OCI-LY7 (cell line): ENCODE measurements around the gene DOCK9. TPM values are rescaled to one million over a fixed set of nuclear protein-coding genes. Genes with fewer than 3 reads are reported as not detected.

Experiments
- BruUV-seq: library from RNA; stranded (reverse); fragments of 400-500 nt; replicated peaks from 2 replicates; lab custom pipeline; 2021; lab: Mats Ljungman, UMichigan
- CTCF ChIA-PET: fragments of 300-600 bp; sonication (Branson Sonifier 250); formaldehyde crosslinking; loops from one replicate; lab custom pipeline; 2022; ENCODE audit warnings: antibody characterized with exemption; ENCODE audit not compliant: unreplicated experiment; lab: Charles Lee
- POLR2A ChIA-PET: fragments of 300-600 bp; sonication (Branson Sonifier 250); formaldehyde crosslinking; loops from one replicate; lab custom pipeline; 2022; ENCODE audit warnings: antibody characterized with exemption; lab: Charles Lee
- DNase-seq: peaks from one replicate; pipeline ENCODE4 v3.0.0-alpha.2; 2015; ENCODE audit warnings: low spot score
- H2AFZ ChIP-seq: fragments of 200-600 bp; sonication (generic), shearing (Covaris generic); 2 replicates; pipeline ENCODE4 v1.6.1; 2014; ENCODE audit warnings: mild to moderate bottlenecking, antibody characterized with exemption, low read length, moderate library complexity
- H3K27ac ChIP-seq: fragments of 200-600 bp; sonication (generic); 2 replicates; pipeline ENCODE4 v1.5.1; 2014; ENCODE audit warnings: mixed run types, low read depth, mild to moderate bottlenecking, moderate library complexity, low read length, inconsistent platforms; ENCODE audit not compliant: poor library complexity, severe bottlenecking
- H3K36me3 ChIP-seq: fragments of 200-600 bp; sonication (generic); 2 replicates; pipeline ENCODE4 v1.6.1; 2014; ENCODE audit warnings: mild to moderate bottlenecking, antibody characterized with exemption, low read length, moderate library complexity, mixed read lengths; ENCODE audit not compliant: insufficient read depth
- H3K4me1 ChIP-seq: fragments of 200-600 bp; sonication (generic); 2 replicates; pipeline ENCODE4 v1.5.1; 2014; ENCODE audit warnings: mild to moderate bottlenecking, low read length; ENCODE audit not compliant: insufficient read depth, poor library complexity, severe bottlenecking
- H3K4me2 ChIP-seq: fragments of 200-600 bp; sonication (generic); 2 replicates; pipeline ENCODE4 v1.6.1; 2014; ENCODE audit warnings: mild to moderate bottlenecking, low read length
- H3K4me3 ChIP-seq: fragments of 200-600 bp; sonication (generic); 2 replicates; pipeline ENCODE4 v1.5.1; 2014; ENCODE audit warnings: mild to moderate bottlenecking, low read depth, low read length; ENCODE audit not compliant: poor library complexity, severe bottlenecking
- H3K79me2 ChIP-seq: fragments of 200-600 bp; sonication (generic); 2 replicates; pipeline ENCODE4 v1.6.1; 2016; ENCODE audit warnings: low read depth, mild to moderate bottlenecking, low read length, moderate library complexity, mixed read lengths; ENCODE audit not compliant: insufficient read depth
- H3K9me2 ChIP-seq: fragments of 200-600 bp; sonication (generic); 2 replicates; pipeline ENCODE4 v1.6.1; 2016; ENCODE audit warnings: mild to moderate bottlenecking, low read length, mixed read lengths; ENCODE audit not compliant: insufficient read depth
- H3K9me3 ChIP-seq: fragments of 200-600 bp; sonication (generic); 2 replicates; pipeline ENCODE4 v1.6.1; 2014; ENCODE audit warnings: mild to moderate bottlenecking, mixed run types, low read length, mixed read lengths
- H4K20me1 ChIP-seq: fragments of 200-600 bp; sonication (generic); 2 replicates; pipeline ENCODE4 v1.6.1; 2014; ENCODE audit warnings: mild to moderate bottlenecking, antibody characterized with exemption, low read length, moderate library complexity, mixed read lengths; ENCODE audit not compliant: insufficient read depth
- CTCF ChIP-seq: fragments of 200-600 bp; sonication (generic); conservative IDR thresholded peaks from 2 replicates; pipeline ENCODE4 v1.5.1; 2014; ENCODE audit warnings: mild to moderate bottlenecking, antibody characterized with exemption, low read length, moderate library complexity, mixed read lengths
- EZH2phosphoT487 ChIP-seq: fragments of 200-600 bp; sonication (generic); IDR thresholded peaks from 2 replicates; pipeline ENCODE4 v1.6.1; 2018; ENCODE audit warnings: low read depth, borderline replicate concordance, mild to moderate bottlenecking, mixed run types, antibody characterized with exemption, low read length, moderate library complexity, mixed read lengths
- intact Hi-C: fragments of 100-400 bp; cut with micrococcal nuclease; formaldehyde crosslinking; loops from one replicate; pipeline ENCODE4 v1.10.0; 2022; ENCODE audit not compliant: unreplicated experiment
- total RNA-seq, 2 experiments: library from RNA; depleted of rRNA in 1 of 2; stranded (reverse); fragments of >200 nt in 1 of 2; shearing (Covaris generic) in 1 of 2; gene quantifications; 2 replicates each; pipeline ENCODE4 v1.2.3, GENCODE V29; 2014 to 2022

The DOCK9 gene
- total RNA-seq, 2 experiments from 2014 or later: 24.0 to 28.0 TPM

DNA sequence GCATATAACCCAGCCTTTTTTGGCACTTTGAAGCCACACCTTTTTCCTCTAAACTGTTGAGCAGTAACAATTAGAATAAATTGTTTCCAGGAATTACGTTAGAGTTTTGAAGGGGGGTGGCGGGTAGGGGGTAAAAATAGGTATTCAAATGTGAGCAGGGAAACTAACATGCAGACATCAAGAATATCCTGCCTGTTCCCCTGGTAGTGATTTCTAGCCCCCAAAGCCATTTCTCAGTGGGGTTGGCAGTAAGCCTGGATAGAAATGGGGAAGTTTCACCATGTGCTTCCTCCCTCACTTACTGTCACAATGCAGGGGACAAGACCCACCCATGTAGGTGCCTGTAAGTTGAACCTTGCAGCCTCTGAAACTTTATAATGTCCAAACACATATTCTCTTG, 3.8 kb downstream of the DOCK9 start:
- DNase-seq: peak; percentile 24
- intact Hi-C loops: no loop called here
- POLR2A ChIA-PET: no interaction called here
- Histone ChIP-seq H3K79me2 (no peaks in the 10 kb centered on the region), H3K9me3 (no peaks in the 10 kb centered on the region), H3K4me1 (peaks cover 23% of the 10 kb centered on the region), H4K20me1 (no peaks in the 10 kb centered on the region), H3K4me3 (no peak overlapping the region), H2AFZ (no peak overlapping the region), H3K36me3 (no peaks in the 10 kb centered on the region), H3K9me2 (no peaks in the 10 kb centered on the region), H3K4me2 (no peak overlapping the region), H3K27ac (no peak overlapping the region)
- no peak for TF ChIP-seq CTCF
- no peak for TF ChIP-seq EZH2phosphoT487
- no TSS peak for BruUV-seq
- CTCF ChIA-PET: no interaction called here

DNA sequence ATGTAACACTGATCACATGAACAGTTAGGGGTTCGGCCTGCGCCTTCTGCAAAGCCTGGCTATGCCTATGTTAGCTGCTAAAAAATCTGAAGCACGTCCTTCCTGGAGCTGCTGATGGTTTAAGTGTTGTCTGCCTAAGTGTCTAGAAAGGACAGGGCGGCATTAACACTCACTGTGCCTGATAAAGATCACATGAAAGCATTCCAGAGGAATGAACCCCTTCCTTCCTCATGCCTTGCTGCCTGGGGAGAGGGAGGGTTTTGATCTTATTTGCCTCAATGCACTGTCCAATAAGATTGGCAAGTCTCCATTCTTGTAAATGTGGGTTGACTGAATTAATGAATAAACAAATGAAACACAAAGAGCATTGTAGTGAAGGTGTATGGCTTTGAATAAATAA, 5.2 kb downstream of the DOCK9 start:
- TF ChIP-seq CTCF (no peak), EZH2phosphoT487 (no peak)
- no peaks in the 10 kb centered on the region for H4K20me1 ChIP-seq
- no TSS peak for BruUV-seq
- no peak overlapping the region for H3K4me2 ChIP-seq
- no peaks in the 10 kb centered on the region for H3K36me3 ChIP-seq
- no peak overlapping the region for H3K27ac ChIP-seq
- CTCF ChIA-PET: no interaction called here
- DNase-seq: no peak
- no peak overlapping the region for H3K4me3 ChIP-seq
- no peak overlapping the region for H2AFZ ChIP-seq
- no peaks in the 10 kb centered on the region for H3K9me2 ChIP-seq
- peaks cover 23% of the 10 kb centered on the region for H3K4me1 ChIP-seq
- POLR2A ChIA-PET: interaction anchor here (0.7 kb wide), 1 partner anchor 13 kb away, joined by 3 read pairs; no protein-coding TSS in a partner anchor
- no peaks in the 10 kb centered on the region for H3K79me2 ChIP-seq
- intact Hi-C loops: no loop called here
- H3K9me3 ChIP-seq: no peaks in the 10 kb centered on the region

- H3K4me1 ChIP-seq: peaks cover 23% of the 10 kb centered on the region
- H3K27ac ChIP-seq: no peak overlapping the region
- ChIA-PET CTCF (no interaction called here), POLR2A (no interaction called here)
- H3K4me3 ChIP-seq: no peak overlapping the region
- no peaks in the 10 kb centered on the region for H3K36me3 ChIP-seq
- no peaks in the 10 kb centered on the region for H3K79me2 ChIP-seq
- no peak for DNase-seq
- no peaks in the 10 kb centered on the region for H4K20me1 ChIP-seq
- no TSS peak for BruUV-seq
- no peaks in the 10 kb centered on the region for H3K9me3 ChIP-seq
- intact Hi-C loops: no loop called here
- no peak overlapping the region for H2AFZ ChIP-seq
- no peak overlapping the region for H3K4me2 ChIP-seq
- H3K9me2 ChIP-seq: no peaks in the 10 kb centered on the region
- TF ChIP-seq EZH2phosphoT487 (no peak), CTCF (no peak)
Measured at GRCh38 chr13:98972059-98972458, 5.8 kb downstream of the DOCK9 start.
